Astrocyte of the spinal cord (primary cell): ENCODE results near the gene OPHN1.

ENCODE experiments used
- DNase-seq: peaks from one replicate; pipeline ENCODE4 v3.0.0; 2011; ENCODE audit warnings: low read depth, low spot score
- H3K4me3 ChIP-seq: 2 replicates; pipeline ENCODE4 v1.5.1; 2011; ENCODE audit warnings: low read depth, mild to moderate bottlenecking, low read length, moderate library complexity
- in situ Hi-C: cut with HindIII; loops from 2 replicates; pipeline ENCODE4 v1.10.0; 2017; ENCODE audit warnings: low sequenced_read_pairs
- TF ChIP-seq, protein P1 (sequence below): IDR thresholded peaks from 2 replicates; pipeline ENCODE4 v1.5.1; 2012; ENCODE audit warnings: low read depth, mild to moderate bottlenecking, low read length, inconsistent platforms

Gene OPHN1, protein sequence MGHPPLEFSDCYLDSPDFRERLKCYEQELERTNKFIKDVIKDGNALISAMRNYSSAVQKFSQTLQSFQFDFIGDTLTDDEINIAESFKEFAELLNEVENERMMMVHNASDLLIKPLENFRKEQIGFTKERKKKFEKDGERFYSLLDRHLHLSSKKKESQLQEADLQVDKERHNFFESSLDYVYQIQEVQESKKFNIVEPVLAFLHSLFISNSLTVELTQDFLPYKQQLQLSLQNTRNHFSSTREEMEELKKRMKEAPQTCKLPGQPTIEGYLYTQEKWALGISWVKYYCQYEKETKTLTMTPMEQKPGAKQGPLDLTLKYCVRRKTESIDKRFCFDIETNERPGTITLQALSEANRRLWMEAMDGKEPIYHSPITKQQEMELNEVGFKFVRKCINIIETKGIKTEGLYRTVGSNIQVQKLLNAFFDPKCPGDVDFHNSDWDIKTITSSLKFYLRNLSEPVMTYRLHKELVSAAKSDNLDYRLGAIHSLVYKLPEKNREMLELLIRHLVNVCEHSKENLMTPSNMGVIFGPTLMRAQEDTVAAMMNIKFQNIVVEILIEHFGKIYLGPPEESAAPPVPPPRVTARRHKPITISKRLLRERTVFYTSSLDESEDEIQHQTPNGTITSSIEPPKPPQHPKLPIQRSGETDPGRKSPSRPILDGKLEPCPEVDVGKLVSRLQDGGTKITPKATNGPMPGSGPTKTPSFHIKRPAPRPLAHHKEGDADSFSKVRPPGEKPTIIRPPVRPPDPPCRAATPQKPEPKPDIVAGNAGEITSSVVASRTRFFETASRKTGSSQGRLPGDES

DNA sequence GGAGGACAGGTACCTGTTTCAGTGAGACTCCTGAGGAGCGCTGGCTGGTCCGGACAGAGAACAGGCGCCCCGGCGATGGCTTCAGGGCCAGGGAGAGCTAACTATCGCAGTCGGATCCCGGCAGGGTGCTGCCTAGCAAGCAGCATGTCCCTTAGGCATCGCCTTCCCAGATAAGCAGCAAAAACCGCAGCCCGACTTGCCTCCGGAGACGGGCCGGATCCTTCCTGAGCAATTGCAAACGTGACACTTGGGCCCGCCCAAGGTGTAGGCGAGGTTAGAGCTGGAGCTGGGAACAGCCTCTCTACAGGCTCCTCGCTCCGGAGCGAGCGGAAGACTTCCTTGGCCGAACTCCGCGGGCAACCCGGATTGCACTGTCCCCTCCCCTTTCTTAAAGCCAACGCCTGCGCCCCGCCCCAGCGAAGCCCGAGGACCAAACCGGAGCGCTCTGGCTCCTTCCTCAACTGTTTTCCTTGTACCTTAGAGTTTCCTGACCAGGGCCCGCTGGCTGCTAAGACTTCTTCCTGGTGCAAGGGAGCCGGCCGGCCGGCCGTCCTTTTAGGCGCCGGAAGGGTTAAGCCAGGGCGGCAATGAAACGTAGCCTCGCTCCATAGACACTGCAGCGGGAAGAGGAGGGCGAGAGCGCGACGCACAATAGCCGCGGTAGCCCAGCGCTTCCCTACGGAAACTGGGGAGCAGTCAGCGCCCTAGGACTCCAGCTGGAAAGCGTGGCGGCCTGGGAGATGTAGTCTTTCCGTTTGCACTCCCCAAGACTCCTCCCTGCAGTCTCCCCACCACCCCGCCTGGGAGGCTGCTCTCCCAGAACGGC is at the start of gene OPHN1:
OPHN1 (minus strand) TSS at position 341 of the 826 bp plus-strand sequence. CDS start 475 bp downstream, outside the sequence.
- TF ChIP-seq, protein P1, sequence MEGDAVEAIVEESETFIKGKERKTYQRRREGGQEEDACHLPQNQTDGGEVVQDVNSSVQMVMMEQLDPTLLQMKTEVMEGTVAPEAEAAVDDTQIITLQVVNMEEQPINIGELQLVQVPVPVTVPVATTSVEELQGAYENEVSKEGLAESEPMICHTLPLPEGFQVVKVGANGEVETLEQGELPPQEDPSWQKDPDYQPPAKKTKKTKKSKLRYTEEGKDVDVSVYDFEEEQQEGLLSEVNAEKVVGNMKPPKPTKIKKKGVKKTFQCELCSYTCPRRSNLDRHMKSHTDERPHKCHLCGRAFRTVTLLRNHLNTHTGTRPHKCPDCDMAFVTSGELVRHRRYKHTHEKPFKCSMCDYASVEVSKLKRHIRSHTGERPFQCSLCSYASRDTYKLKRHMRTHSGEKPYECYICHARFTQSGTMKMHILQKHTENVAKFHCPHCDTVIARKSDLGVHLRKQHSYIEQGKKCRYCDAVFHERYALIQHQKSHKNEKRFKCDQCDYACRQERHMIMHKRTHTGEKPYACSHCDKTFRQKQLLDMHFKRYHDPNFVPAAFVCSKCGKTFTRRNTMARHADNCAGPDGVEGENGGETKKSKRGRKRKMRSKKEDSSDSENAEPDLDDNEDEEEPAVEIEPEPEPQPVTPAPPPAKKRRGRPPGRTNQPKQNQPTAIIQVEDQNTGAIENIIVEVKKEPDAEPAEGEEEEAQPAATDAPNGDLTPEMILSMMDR = no peak
- H3K4me3 ChIP-seq = peak within 1 kb of the TSS; percentile 60
- in situ Hi-C loops = no loop called here
- DNase-seq = peak; percentile 85

DNA sequence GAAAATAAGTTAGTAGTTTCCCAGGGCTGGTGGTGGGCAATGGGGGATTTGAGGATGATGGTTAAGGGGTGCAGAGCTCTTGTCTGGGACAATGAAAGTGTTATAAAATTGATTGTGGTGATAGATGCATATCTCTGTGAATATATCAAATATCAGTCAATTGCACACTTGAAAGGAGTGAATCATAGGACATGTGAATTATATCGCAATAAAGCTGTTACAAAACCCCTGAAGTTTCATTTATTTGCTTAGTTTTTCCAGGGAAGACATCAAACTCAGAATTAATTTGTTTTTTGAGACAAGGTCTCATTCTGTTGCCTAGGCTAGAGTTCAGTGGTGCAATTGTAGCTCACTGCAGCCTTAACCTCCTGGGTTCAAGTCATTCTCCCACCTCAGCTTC is 47.7 kb upstream of the OPHN1 start:
- no peak overlapping the region for H3K4me3 ChIP-seq
- DNase-seq = no peak
- in situ Hi-C loops = no loop called here
- TF ChIP-seq, protein P1 = no peak

DNA sequence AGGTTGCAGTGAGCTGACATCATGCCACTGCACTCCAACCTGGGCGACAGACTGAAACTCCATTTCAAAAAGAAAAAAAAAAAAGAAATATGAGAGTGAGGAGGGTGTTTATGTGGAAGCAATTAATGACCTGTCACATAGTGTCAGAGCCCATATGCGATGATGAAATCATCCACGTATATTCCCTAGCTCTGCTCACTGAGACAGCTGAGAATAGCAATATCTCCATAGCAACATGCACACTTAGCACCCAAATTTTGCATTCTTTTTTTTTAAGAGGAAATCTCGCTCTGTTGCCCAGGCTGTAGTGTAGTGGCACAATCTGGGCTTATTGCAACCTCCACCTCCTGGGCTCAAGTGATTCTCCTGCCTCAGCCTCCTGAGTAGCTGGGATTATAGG is 31.5 kb upstream of the OPHN1 start:
- in situ Hi-C loops = no loop called here
- no peak for DNase-seq
- TF ChIP-seq, protein P1 = no peak
- H3K4me3 ChIP-seq = no peak overlapping the region

DNA sequence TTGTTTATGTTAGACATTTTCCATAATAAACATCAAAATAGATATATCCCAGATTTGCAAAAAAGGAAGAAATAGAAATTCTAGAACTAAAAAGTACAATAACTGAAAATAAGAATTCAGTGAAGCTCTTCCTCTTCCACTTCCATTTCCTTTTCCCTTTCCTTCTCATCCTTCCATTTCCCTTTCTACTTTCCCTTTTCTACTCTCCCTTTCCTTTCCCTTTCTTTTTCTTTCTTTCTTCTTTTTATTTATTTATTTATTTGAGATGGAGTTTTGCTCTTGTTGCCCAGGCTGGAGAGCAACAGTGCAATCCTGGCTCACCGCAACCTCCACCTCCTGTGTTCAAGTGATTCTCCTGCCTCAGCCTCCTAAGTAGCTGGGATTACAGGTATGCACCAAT is 30.6 kb upstream of the OPHN1 start:
- TF ChIP-seq, protein P1 = no peak
- in situ Hi-C loops = no loop called here
- H3K4me3 ChIP-seq = no peak overlapping the region
- no peak for DNase-seq

DNA sequence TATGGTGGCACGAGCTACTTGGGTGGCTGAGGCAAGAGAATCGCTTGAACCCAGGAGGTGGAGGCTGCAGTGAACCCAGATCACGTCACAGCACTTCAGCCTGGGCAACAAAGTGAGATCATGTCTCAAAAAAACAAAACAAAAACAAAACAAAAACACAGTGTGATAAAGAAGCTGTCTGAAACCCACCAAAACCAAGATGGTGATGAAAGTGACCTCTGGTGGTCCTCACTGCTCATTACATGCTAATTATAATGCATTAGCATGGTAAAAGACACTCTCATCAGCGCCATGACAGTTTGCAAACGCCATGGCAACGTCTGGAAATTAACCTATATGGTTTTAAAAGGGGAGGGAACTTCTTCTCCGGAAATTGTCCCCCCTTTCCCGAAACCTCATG is 29.4 kb upstream of the OPHN1 start:
- TF ChIP-seq, protein P1 = peak; percentile 42
- in situ Hi-C loops = no loop called here
- DNase-seq = peak; percentile 38
- no peak overlapping the region for H3K4me3 ChIP-seq

DNA sequence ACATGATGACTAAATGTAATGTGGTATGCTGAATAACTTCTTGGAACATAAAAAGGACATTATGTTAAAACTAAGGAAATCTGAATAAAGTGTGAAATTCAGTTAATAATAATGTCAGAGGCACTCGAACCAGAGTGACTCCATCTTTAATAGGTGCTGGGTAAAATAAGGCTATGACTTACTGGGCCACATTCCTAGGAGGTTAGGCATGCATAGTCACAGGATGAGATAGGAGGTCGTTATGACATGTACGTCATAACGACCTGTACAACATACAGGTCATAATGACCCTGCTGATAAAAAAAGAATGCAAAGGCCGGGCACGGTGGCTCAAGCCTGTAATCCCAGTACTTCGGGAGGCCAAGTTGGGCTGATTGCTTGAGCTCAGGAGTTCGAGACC is 28.9 kb upstream of the OPHN1 start:
- DNase-seq = peak; percentile 23
- TF ChIP-seq, protein P1 = no peak
- in situ Hi-C loops = no loop called here
- no peak overlapping the region for H3K4me3 ChIP-seq
